HUES6 (cell line): ENCODE measurements around the gene KRT33B.

Experiments used
- H3K27ac ChIP-seq: 2 replicates; pipeline ENCODE4 v1.7.0; 2013; ENCODE audit warnings: low read depth, mild to moderate bottlenecking, low read length, inconsistent platforms
- H3K27me3 ChIP-seq: 2 replicates; pipeline ENCODE4 v1.6.1; 2013; ENCODE audit warnings: low read length; ENCODE audit not compliant: control insufficient read depth, insufficient read depth
- H3K36me3 ChIP-seq: 2 replicates; pipeline ENCODE4 v1.6.1; 2013; ENCODE audit warnings: low read length; ENCODE audit not compliant: control insufficient read depth, insufficient read depth
- H3K4me1 ChIP-seq: 2 replicates; pipeline ENCODE4 v1.6.1; 2013; ENCODE audit warnings: low read length; ENCODE audit not compliant: control insufficient read depth, insufficient read depth
- H3K4me3 ChIP-seq: 2 replicates; pipeline ENCODE4 v1.5.1; 2013; ENCODE audit warnings: low read depth, low read length
- H3K9ac ChIP-seq: one replicate; pipeline ENCODE4 v1.6.1; 2013; ENCODE audit warnings: mild to moderate bottlenecking, low read length
- H3K9me3 ChIP-seq: 2 replicates; pipeline ENCODE4 v1.6.1; 2013; ENCODE audit warnings: low read depth, low read length; ENCODE audit not compliant: control insufficient read depth, insufficient read depth

KRT33B gene

DNA sequence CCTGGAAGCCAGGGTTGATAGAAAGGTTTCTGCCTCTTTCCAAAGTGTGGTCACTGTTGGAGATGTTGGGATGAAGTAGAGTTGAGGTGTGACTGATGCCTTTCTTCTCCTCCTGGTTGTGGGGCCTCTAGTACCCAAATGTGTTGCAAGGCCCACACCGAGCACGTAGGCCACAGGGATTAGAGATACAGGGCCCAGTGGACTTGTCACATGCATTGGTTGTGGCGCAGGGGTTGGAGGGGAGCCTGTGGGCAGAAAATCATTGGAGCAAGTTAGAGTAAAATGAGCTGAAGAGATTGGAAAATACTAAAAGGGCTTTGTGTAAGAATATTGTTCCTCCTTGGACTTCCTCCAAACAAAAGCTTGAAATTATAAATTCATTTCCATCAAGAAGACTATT, 23.6 kb downstream of the KRT33B start:
- no peak overlapping the region for H3K9ac ChIP-seq
- no peaks in the 10 kb centered on the region for H3K36me3 ChIP-seq
- H3K4me1 ChIP-seq: no peaks in the 10 kb centered on the region
- H3K27ac ChIP-seq: no peak overlapping the region
- H3K27me3 ChIP-seq: no peaks in the 10 kb centered on the region
- H3K9me3 ChIP-seq: peaks cover 25% of the 10 kb centered on the region
- no peak overlapping the region for H3K4me3 ChIP-seq

DNA sequence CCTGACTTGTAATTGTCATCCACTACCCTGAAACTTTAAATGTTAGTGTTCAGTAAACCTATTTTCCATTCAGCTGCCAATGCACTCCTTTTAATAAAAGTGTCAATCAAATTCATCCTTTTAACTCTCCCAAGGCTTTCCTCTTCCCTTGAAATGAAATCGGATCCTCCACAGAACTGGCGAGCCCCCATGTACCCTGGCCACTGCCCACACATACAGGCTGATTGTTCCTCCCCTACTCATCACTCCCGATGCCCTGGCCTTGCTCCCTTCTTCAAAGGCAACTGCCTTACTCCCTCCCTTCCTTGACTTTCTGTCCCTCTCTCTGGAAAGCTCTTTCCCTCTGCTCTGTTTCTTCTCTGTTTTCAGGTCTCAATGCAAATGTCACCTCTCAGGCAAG, 26.6 kb downstream of the KRT33B start:
- Histone ChIP-seq H3K27me3 (no peaks in the 10 kb centered on the region), H3K36me3 (no peaks in the 10 kb centered on the region), H3K9ac (no peak overlapping the region), H3K4me1 (no peaks in the 10 kb centered on the region), H3K4me3 (no peak overlapping the region), H3K9me3 (peaks cover 27% of the 10 kb centered on the region), H3K27ac (no peak overlapping the region)

DNA sequence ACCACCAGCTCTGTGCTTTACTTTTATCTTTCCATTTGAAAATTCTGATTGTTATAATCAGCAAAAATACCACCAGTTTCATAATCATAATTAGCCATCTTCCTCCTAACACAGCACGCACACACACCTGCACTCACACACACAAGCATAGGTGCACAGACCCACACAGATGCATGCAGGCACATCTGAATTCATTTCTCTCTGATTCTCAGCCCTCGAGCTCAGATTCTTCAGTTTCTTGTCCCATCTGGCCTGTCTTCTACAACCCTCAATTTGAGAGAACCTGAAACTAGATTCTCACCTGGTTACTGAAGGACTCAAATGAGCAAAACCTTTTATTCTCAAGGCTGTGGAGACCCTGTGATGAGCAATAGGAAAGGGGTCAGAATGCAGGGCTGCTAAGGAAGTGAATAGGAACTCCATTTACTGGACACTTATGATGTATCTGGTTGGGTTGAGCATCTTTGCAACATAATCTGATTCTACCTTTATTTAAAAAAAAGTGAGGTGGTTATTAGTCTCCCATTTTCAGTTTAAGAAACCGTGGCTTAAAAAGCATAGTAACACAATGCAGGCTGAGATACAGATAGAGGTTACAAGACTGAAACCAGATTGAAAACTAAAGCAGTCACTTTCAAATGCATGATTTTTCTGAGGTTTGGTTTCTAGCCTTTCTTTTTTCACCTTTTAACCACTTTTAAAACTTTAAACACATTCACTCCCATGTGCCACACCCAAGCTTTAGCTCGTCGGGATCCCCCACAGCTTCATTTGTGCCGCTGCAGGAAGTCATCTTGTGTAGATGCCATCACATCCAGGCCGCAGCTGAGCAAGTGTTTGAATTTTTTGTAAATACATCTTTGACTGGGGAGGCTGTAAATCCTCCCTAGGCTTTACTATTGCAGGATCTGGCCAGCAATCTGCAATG, 28.4 kb downstream of the KRT33B start:
- Histone ChIP-seq H3K36me3 (no peaks in the 10 kb centered on the region), H3K9ac (no peak overlapping the region), H3K9me3 (peaks cover 27% of the 10 kb centered on the region), H3K4me3 (no peak overlapping the region), H3K27ac (no peak overlapping the region), H3K4me1 (no peaks in the 10 kb centered on the region), H3K27me3 (no peaks in the 10 kb centered on the region)

DNA sequence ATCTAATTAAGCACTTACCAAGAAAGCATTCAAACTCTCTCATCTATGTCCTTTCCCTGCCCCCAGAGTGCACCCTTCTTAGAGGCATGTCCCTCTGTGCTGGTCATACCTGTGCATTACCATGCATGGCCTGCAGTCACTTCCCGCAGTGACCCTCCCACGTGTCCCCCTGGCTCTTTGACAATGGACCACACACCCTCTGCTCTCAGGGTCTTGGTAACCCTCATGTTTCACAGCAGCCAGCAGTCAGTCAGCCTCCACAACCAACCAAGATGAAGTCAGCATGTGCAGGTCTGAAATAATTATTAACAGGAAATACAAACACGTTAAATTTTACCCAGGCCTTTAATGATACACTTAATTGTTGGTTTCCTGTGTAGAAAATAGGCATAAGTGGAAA, 29.1 kb downstream of the KRT33B start:
- H3K4me1 ChIP-seq: no peaks in the 10 kb centered on the region
- H3K9me3 ChIP-seq: peaks cover 27% of the 10 kb centered on the region
- no peak overlapping the region for H3K27ac ChIP-seq
- no peaks in the 10 kb centered on the region for H3K27me3 ChIP-seq
- no peak overlapping the region for H3K9ac ChIP-seq
- H3K36me3 ChIP-seq: no peaks in the 10 kb centered on the region
- no peak overlapping the region for H3K4me3 ChIP-seq

DNA sequence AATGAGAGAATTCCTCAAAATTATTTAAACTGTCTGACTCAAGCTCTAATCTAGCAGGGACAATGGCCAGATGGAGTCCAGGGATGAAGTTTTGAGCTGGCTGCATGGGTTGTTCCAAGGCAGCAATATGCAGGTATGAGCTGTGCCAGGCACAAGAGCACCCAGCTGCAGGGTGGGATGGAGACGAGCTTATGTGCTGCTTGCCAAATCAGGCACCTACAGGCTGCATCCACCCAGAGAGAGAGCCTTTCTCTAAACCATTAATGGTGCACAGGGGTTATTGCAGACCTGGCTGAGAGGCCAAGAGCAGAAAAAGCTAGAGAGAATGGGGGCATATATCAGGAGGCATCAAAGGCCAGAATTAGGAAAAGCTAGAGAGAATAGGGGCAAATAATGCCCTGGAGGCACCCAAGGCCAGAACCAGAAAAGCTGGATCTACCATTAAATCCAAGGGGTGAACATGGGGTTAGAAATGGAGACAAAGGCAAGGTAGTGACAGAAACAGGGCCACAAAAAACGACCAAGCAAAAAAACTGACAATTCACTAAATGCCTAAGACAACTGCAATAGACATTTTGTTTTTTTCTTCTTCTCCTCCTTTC, 29.9 kb downstream of the KRT33B start:
- H3K4me3 ChIP-seq: no peak overlapping the region
- H3K9me3 ChIP-seq: peaks cover 23% of the 10 kb centered on the region
- no peak overlapping the region for H3K9ac ChIP-seq
- H3K27me3 ChIP-seq: no peaks in the 10 kb centered on the region
- H3K36me3 ChIP-seq: no peaks in the 10 kb centered on the region
- H3K27ac ChIP-seq: no peak overlapping the region
- H3K4me1 ChIP-seq: no peaks in the 10 kb centered on the region

DNA sequence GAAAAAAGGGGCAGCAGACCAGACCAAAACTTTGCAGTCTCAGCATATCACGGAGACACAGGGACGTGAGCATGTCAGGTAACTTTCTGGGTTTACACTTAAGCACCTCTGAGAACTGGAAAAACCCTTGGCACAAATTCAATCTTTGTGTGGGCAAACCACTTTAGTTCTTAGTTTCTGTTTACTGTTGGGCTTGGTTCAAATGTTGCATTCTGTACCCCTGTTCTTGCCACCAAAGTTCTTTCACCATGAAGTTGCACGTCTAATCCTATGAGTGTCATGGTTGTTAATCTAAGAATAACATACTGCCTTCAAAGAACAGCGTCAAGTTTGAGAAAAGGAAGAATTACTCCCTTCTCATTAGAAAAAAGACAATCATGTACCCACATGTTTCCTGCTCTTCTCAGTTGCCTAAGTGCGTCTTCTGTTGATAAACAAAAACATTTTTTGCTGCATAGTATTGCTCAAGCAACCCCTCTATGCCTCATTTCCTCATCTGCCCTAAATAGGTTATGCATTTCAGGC, 30.6 kb downstream of the KRT33B start:
- H3K27ac ChIP-seq: no peak overlapping the region
- H3K36me3 ChIP-seq: no peaks in the 10 kb centered on the region
- no peaks in the 10 kb centered on the region for H3K4me1 ChIP-seq
- no peaks in the 10 kb centered on the region for H3K27me3 ChIP-seq
- H3K9ac ChIP-seq: no peak overlapping the region
- peaks cover 23% of the 10 kb centered on the region for H3K9me3 ChIP-seq
- no peak overlapping the region for H3K4me3 ChIP-seq

DNA sequence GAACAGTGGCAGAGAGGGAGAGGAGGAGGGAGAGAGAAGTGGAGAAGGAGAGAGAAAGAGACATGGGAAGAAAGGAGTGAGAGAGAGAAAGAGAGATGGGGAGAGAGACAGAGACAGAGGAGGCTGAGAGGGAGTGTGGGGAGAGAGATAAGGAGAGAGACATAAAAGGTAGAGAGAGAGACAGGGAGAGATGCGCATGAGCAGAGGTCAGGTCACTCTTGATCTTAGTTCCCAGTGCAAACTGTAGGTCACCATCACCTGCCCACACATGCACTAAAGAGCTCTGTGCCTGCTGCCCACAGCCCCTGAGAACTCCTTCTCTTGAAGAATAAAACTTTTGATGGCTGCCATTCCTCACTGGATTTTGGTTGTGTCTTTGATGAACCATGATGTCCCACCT, 33.9 kb downstream of the KRT33B start:
- Histone ChIP-seq H3K36me3 (no peaks in the 10 kb centered on the region), H3K4me3 (no peak overlapping the region), H3K9ac (no peak overlapping the region), H3K27me3 (no peaks in the 10 kb centered on the region), H3K27ac (no peak overlapping the region), H3K9me3 (no peaks in the 10 kb centered on the region), H3K4me1 (no peaks in the 10 kb centered on the region)

DNA sequence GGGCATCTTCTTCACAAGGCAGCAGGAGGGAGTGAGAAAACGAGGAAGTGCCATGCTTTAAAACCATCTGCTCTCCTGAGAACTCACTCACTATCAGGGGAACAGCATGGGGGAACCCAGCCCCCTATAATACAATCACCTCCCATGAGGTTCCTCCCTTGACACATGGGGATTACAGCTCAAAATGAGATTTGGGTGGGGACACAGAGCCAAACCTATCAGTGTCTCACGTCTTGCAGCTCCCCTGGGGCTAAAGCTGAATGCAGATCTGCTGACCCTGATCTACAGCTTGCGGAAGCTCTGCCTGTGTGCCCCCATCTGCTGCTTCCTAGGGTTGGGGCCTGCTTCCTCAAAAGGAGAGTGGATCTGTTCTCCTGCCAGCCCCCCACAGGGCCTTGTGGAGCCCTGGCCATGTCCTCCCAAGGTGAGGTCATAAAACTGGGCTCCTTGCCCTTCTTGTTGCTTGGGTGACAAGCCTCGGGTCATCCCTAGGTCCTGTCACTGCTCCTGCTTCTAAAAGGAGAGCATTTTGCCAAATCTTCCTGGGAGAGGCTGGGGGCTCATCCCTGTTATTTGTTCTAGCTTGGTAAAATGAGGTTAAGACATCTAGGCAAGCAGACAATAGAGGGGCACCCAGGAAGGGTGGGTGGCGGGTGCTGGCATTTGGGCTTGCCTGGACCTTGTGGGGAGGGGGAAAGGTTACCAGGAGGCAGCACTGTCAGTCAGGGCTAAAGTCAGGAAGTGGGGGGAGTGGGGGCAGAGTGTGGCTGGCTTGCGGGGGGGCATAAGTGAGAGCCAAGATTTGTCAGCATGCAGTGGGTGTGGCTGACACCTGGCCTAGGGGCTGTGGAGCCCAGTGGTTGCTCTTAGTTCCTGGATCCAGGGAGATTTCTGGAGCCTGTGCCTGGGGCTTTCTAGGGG, 35.0 kb downstream of the KRT33B start:
- H3K9ac ChIP-seq: no peak overlapping the region
- H3K9me3 ChIP-seq: no peaks in the 10 kb centered on the region
- H3K27me3 ChIP-seq: no peaks in the 10 kb centered on the region
- no peak overlapping the region for H3K27ac ChIP-seq
- H3K4me1 ChIP-seq: no peaks in the 10 kb centered on the region
- no peaks in the 10 kb centered on the region for H3K36me3 ChIP-seq
- H3K4me3 ChIP-seq: no peak overlapping the region

DNA sequence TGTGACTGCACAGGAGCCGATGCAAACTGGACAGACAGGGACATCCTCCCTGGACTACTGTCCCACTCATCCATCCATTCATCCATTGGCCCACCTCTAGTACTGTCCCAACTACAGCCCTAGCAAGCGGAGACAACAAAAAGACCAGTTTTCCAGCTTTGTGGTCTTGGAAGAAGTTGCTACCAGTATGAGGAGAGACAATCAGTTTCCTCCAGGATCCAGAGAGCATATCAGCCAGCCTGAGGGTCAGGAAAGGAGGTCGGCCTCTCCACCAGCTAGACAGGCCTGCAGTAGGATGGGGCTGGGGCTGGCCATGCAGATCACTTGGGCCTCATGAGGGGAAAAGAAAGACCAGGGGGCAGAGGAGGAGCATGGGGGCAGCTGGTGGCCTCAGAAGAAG, 35.8 kb downstream of the KRT33B start:
- Histone ChIP-seq H3K9ac (no peak overlapping the region), H3K4me3 (no peak overlapping the region), H3K27me3 (no peaks in the 10 kb centered on the region), H3K9me3 (no peaks in the 10 kb centered on the region), H3K4me1 (no peaks in the 10 kb centered on the region), H3K27ac (no peak overlapping the region), H3K36me3 (no peaks in the 10 kb centered on the region)

DNA sequence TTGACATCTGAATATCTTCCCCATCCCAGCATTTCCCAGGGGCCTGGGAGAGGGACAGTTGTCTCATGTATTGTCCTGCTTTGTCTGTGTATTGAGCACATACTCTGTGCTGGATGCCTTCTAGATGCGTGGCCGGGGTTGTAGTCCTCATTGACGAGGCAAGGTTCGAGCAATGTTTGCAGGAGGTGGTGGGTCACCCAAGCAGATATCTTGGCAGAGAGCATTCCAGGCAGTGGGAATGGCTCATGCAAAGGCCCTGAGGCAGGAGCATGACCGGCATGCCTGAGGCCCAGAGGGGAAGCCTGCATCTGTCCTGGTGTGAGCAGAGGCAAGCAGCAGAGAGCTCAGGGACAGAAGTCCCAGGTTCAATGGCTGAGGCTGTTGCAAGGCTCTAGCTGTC, 36.5 kb downstream of the KRT33B start:
- H3K4me1 ChIP-seq: no peaks in the 10 kb centered on the region
- H3K9me3 ChIP-seq: no peaks in the 10 kb centered on the region
- H3K36me3 ChIP-seq: no peaks in the 10 kb centered on the region
- no peak overlapping the region for H3K4me3 ChIP-seq
- no peak overlapping the region for H3K27ac ChIP-seq
- no peaks in the 10 kb centered on the region for H3K27me3 ChIP-seq
- H3K9ac ChIP-seq: no peak overlapping the region
